Measurements from ENCODE around the gene PCDHA11. TPM values are rescaled to one million over a fixed set of nuclear protein-coding genes. Genes with fewer than 3 reads are reported as not detected.
"Not testable (repeated sequence)": the region's sequence is repeated elsewhere in the genome, so short reads cannot be mapped to it uniquely, and the experiment has no call there.

Gene PCDHA11
- total RNA-seq, 1 donor from 2014 or later, result not detected

- intact Hi-C loops (cut with micrococcal nuclease), result not testable (repeated sequence)
Observed at GRCh38 chr5:140848139-140849102, 20.3 kb upstream of the PCDHA11 start, which contains the start of gene PCDHA9. Gene PCDHA9 (plus strand): TSS chr5:140848382. CDS start chr5:140848496, 114 bp downstream.

GRCh38 chr5:140849831-140850634 is 18.7 kb upstream of the PCDHA11 start:
- DNase-seq; ATAC-seq; intact Hi-C loops (cut with micrococcal nuclease): not testable (repeated sequence)

More at GRCh38 chr5:140848139-140849102, 20.3 kb upstream of the PCDHA11 start, which contains the start of gene PCDHA9:
- ATAC-seq, DNase-seq: not testable (repeated sequence)

GRCh38 chr5:140855772-140856674 is 12.7 kb upstream of the PCDHA11 start, which contains the start of gene PCDHA10:
Gene PCDHA10 (plus strand): TSS chr5:140855897. CDS start chr5:140856049, 152 bp downstream.
- intact Hi-C loops (cut with micrococcal nuclease), result no loop called here
- ATAC-seq (no peak), DNase-seq (no peak)

GRCh38 chr5:140857177-140857986 is 11.4 kb upstream of the PCDHA11 start:
- no peak for DNase-seq
- intact Hi-C loops (cut with micrococcal nuclease), result no loop called here
- ATAC-seq, result no peak

- no peak for DNase-seq
- intact Hi-C loops (cut with micrococcal nuclease), result no loop called here
Observed at GRCh38 chr5:140857987-140858240, 10.8 kb upstream of the PCDHA11 start.

GRCh38 chr5:140862441-140863295 is 6.1 kb upstream of the PCDHA11 start:
- no peak for ATAC-seq
- DNase-seq, result no peak
- intact Hi-C loops (cut with micrococcal nuclease), result no loop called here

More at GRCh38 chr5:140857987-140858240, 10.8 kb upstream of the PCDHA11 start:
- ATAC-seq, result no peak

GRCh38 chr5:140869555-140869886 is 764 bp downstream of the PCDHA11 start:
- intact Hi-C loops (cut with micrococcal nuclease), result no loop called here
- DNase-seq, result no peak
- ATAC-seq, result no peak

GRCh38 chr5:140870221-140871201 is 1.8 kb downstream of the PCDHA11 start:
- DNase-seq (no peak), ATAC-seq (no peak)
- intact Hi-C loops (cut with micrococcal nuclease), result no loop called here

- intact Hi-C loops (cut with micrococcal nuclease), result no loop called here
- ATAC-seq (no peak), DNase-seq (no peak)
Observed at GRCh38 chr5:140875085-140876065, 6.6 kb downstream of the PCDHA11 start, which contains the start of gene PCDHA12. Gene PCDHA12 (plus strand): TSS chr5:140875308. CDS start chr5:140875473, 165 bp downstream.

- DNase-seq; intact Hi-C loops (cut with micrococcal nuclease); ATAC-seq: not testable (repeated sequence)
Observed at GRCh38 chr5:140876541-140877261, 7.9 kb downstream of the PCDHA11 start.

- ATAC-seq (no peak), DNase-seq (no peak)
- intact Hi-C loops (cut with micrococcal nuclease), result no loop called here
Observed at GRCh38 chr5:140877262-140877581, 8.5 kb downstream of the PCDHA11 start.

GRCh38 chr5:140881889-140882590 is 13.3 kb downstream of the PCDHA11 start, which contains the start of gene PCDHA13:
Gene PCDHA13 (plus strand): TSS chr5:140882124. CDS start chr5:140882269, 145 bp downstream.
- DNase-seq, result no peak
- no peak for ATAC-seq
- intact Hi-C loops (cut with micrococcal nuclease), result no loop called here

GRCh38 chr5:140882591-140882899 is 13.8 kb downstream of the PCDHA11 start:
- ATAC-seq (no peak), DNase-seq (no peak)
- intact Hi-C loops (cut with micrococcal nuclease), result no loop called here

- intact Hi-C loops (cut with micrococcal nuclease), result no loop called here
- ATAC-seq, result no peak
- DNase-seq, result no peak
Observed at GRCh38 chr5:140883373-140883772, 14.6 kb downstream of the PCDHA11 start.
